Umbilical cord (tissue), 2 donors: ENCODE results near the gene MATN4. TPM values are rescaled to one million over a fixed set of nuclear protein-coding genes. Genes with fewer than 3 reads are reported as not detected.

Experiments
- DNase-seq: peaks from one replicate; pipeline ENCODE4 v3.0.0-alpha.2; 2015; ENCODE audit warnings: low spot score
- total RNA-seq: library from RNA; depleted of rRNA; stranded (reverse); fragments of >200 nt; gene quantifications from one replicate; pipeline ENCODE4 v1.2.3, GENCODE V29; 2014; ENCODE audit warnings: low replicate concordance; ENCODE audit not compliant: insufficient read depth

Gene MATN4
- total RNA-seq, 1 donor from 2014 or later: not detected

- peak; percentile 80 for DNase-seq
These were observed 17.3 kb downstream of the MATN4 start for GRCh38 chr20:45290677-45291355.

DNA sequence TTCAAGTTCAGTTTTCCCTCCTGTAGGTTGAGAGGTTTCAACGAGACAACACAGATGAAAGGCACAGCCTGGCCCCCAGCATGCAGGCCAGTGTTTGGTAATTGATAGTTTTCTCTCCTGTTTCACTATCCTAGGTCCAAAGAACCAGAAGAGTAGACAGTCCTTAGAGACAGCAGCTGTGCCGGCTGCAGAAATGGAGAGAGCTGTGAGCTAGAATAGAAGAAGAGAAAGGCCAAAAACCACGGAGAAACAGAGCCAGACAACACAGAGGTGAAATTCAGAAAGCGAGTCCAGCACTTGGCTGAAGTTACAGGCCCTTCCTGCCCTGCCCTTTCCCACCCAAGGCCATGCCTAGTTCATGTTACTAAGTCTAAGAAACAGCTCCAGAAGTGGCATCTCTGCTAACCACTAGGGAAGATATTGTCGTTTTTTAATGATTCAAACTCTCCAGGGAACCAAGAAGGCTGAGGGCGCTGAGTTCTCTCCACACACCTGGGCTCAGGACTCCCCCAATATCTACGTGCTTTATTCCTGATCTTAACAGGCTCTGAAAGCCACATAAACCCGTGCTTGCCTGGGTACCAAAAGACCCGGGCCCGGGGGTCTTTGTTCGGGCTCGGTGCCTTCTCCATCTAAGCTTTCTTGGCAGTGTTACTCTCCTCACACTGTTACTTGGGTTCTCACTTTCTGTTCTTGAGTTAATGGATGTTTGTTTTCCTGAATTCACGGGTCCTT lies 18.0 kb downstream of the MATN4 start:
- DNase-seq: no peak

GRCh38 chr20:45288860-45289259 lies 19.2 kb downstream of the MATN4 start:
- no peak for DNase-seq

DNA sequence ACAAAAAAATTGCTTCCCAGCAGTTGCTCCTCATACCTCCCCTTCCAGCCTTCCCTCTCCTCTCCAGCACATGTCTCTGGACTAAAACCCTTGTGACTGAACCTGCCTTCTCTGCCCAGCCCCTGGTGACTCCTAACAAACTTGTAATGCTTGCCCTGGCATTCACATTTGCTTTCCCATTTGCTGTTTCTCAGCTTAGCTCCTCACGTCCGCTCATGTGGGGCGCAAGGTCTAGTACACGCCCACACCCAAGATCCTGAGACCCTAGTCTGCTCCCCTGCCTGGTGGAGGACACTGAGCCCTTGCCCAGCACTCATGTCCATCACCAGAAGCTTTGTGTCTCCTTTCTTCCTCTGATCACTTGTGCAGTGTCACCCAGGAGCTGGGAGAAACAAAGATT lies 19.7 kb downstream of the MATN4 start:
- no peak for DNase-seq

DNA sequence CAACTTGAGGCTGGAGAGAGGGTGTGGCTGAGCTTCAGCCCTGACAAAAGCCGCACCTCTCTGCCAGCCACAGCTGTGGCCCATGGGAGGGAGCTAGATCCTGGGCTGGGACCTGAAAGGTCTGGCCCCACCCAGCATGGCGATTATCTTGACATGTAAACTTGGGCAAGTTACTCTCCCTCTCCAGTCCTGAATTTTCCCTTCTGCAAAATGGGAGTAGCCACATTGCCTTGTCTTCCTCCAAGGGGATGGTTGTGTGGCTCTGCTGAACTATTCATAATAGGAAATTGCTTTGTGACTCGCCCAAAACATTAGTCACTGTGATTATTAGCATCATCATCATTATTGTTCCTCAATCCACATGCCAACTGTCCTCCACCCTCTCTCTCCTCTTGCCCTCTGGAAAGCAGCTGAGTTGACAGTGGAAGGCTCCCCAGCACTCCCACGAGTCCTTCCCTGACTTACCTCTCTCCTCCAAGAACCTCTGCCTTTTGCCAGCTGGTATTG lies 24.5 kb downstream of the MATN4 start:
- DNase-seq: no peak

GRCh38 chr20:45282700-45283550 lies 25.2 kb downstream of the MATN4 start:
- no peak for DNase-seq

DNA sequence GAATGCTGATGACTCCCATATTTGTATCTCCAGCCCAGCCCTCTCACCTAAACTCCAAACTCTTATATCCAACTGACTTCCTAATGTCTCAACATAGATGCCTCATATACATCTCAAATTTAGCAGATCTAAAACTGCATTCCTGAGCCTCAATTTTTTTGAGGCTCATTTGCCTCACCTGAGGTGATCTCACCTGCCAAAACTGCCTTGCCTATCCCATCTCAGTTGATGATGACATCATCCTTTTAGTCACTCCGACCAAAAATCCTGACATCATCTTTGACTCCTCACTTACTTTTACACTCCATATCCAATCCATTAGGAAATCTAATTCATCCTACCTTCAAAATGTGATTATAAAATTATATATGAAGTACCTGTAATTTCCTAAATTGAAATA lies 28.1 kb downstream of the MATN4 start:
- no peak for DNase-seq

DNA sequence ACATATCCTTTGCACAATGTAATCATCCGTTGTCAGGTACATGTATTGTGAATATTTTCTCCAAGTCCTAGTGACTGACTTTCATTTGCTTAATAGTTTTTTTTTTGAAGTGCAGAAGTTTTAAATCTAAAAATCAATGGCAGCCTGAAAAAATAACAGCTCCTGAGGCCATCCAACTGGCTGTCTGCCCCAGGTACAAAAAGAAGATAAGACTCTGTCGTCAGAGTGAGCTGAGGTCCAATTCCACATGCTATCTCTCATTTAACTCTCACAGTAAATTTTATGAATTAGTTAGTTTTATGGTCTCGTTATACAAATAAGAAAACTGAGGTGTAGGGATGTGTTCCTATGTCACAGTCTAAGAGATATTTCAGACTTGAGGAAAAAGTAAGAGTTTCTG lies 32.8 kb downstream of the MATN4 start:
- DNase-seq: no peak

- no peak for DNase-seq
These were observed 38.3 kb downstream of the MATN4 start for GRCh38 chr20:45269754-45270270.

DNA sequence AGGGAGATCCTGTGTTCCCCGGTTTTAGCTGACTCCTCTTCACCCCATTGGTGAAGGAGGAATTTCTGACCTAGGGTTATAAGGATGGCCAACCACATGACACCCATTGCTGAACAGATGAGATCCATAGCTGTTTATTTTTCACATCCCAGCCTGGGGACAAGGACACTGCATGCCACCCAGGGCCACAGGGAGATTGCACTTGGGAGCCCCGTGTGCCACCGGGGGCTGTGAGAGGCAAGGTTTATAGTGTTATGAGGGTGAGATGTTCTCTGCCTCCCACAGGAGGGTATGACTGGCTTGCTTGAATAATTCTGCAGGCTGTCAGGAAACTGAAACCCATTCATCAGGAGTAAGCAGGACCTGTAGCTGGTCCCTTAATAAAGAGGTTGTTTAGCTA lies 39.0 kb downstream of the MATN4 start:
- DNase-seq: no peak

DNA sequence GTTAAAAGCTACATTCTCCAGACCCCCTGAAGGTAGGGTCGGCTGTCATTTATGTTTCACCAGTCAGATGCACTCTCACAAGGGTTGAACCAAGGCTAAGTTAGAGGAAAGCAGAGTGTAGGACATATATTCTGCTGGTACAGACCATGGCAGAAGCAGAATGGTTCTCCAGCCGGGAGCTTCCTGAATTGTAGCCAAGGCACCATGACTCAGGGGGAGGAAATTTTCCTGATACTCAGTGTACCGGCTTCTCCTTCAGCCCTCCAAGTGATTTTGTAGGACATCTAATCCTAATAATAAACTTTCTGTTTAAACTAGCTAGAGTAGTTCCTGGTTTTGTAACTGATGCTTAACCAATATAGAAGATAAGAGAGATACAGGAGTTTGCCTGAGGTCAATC lies 39.6 kb downstream of the MATN4 start:
- DNase-seq: no peak

DNA sequence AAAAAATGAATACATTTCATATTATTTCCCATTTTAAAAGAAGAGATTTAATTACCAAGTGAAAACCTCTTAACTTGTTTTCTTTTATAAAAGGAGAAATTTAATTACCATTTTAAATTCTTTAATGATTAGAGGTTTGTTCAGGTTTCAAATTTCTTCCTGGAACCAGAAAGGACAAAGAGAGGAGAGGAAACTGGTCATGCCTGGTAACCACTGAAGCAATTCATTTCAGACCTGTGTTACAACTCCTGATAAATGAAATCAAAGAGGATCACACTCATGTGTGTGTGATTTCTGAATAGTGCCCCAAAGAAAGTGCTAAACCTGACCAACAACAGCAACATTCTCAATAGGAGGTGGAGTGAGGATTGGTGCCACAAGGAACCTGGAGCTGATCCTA lies 41.1 kb downstream of the MATN4 start:
- no peak for DNase-seq

DNA sequence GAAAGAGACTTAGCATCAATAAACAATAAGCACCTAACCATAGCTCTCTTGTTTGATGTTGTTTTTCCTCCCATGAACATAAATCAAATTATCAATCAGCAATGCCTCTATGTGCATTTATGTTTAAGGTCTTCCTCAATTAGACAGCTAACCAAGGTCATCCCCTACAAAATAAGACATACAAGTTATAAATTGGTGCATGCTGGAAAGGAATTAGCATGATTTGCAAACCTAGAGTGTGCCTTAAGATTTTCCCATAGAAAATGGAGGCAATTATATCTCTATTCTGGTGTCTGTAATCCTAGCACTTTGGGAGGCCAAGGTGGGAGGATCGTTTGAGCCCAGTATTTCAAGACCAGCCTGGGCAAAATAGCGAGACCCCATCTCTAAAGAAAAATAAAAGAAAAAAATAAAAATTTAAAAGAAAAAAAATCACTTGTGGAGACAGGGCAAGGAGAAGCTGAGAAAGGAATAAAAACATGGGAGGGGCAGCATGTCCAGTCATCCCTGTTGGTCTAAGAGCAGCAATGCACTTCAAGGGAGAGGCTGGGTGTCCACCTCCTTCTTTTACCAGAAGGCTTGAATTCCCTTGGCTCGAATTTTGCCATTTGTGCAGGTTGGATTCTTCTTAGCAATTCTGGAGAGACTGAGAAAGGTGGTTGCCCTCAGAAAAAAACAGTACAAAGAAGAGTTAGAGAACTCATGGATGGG lies 44.4 kb downstream of the MATN4 start:
- DNase-seq: no peak

- DNase-seq: no peak
These were observed 49.4 kb downstream of the MATN4 start for GRCh38 chr20:45258664-45259063.

DNA sequence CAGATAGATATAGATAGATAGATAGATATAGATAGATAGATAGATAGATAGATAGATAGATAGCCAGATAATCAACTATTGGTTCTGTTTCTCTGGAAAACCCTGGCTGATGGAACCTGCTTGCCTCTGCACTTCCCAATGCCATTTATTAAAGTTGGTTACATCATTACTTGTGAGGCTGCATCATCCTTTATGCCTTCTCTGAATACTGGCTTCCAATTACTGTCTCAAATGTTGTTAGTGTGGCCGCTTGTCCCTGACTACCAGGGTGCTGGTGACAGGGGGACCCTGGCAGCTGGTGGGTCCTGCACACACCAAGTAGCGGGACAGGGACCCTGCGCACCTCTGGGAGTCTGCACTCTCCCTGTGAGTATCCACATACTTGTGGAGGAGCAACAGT lies 49.8 kb downstream of the MATN4 start:
- DNase-seq: no peak

- DNase-seq: no peak
These were observed 50.4 kb downstream of the MATN4 start for GRCh38 chr20:45257711-45258110.

GRCh38 chr20:45257161-45257560 lies 50.9 kb downstream of the MATN4 start:
- DNase-seq: no peak

- DNase-seq: peak; percentile 22
These were observed 53.5 kb downstream of the MATN4 start, which contains the start of gene SLPI for GRCh38 chr20:45254383-45255262. TSS of gene SLPI (minus strand) at chr20:45254564. CDS start at chr20:45254543, 21 bp downstream.

GRCh38 chr20:45253261-45253660 lies 54.8 kb downstream of the MATN4 start:
- DNase-seq: no peak

- DNase-seq: no peak
These were observed 56.1 kb downstream of the MATN4 start for GRCh38 chr20:45251884-45252560.
